B cell (primary cell): ENCODE measurements around the gene ENOPH1. TPM values are rescaled to one million over a fixed set of nuclear protein-coding genes. Genes with fewer than 3 reads are reported as not detected.

Source experiments
- ATAC-seq: fragments of 200-7000 bp; cut with Tn5 transposase; one replicate; pipeline ENCODE4 v1.10.0; 2021; ENCODE audit warnings: low read depth, mild to moderate bottlenecking, moderate number of reproducible peaks, moderate library complexity
- CTCF ChIA-PET: fragments of 350-600 bp; sonication (Branson Sonifier 250); formaldehyde crosslinking; loops from one replicate; lab custom pipeline; 2021; ENCODE audit warnings: antibody characterized with exemption, inconsistent platforms; lab: Charles Lee
- POLR2A ChIA-PET: fragments of 350-600 bp; sonication (Branson Sonifier 250); formaldehyde crosslinking; loops from one replicate; lab custom pipeline; 2021; ENCODE audit warnings: antibody characterized with exemption; lab: Charles Lee
- DNase-seq: peaks from one replicate; pipeline ENCODE4 v3.0.0; 2013
- H2AFZ ChIP-seq: 2 replicates; pipeline ENCODE4 v1.6.1; 2012; ENCODE audit warnings: mild to moderate bottlenecking, low read depth, low read length; ENCODE audit not compliant: insufficient read depth, poor library complexity, severe bottlenecking
- H3K27ac ChIP-seq, 2 donors: 1 replicate in 1 of 2; 2 replicates in 1 of 2; pipeline ENCODE4 v1.5.1; 2012 to 2013; ENCODE audit warnings: low read length in 2 of 2, mild to moderate bottlenecking in 2 of 2, moderate library complexity in 1 of 2
- H3K27me3 ChIP-seq, 4 experiments: fragments of 200-600 bp in 1 of 4; sonication (generic) in 1 of 4; replicated peaks in 1 of 4; 1 replicate in 2 of 4; 2 replicates in 2 of 4; pipeline versions ENCODE4 v1.6.1 to v1.7.0; 2013 to 2016; ENCODE audit warnings: low read length in 3 of 4, mild to moderate bottlenecking in 2 of 4, mixed read lengths in 1 of 4, moderate library complexity in 1 of 4; ENCODE audit not compliant: insufficient read depth in 4 of 4, control insufficient read depth in 3 of 4; ENCODE audit errors: control extremely low read depth in 1 of 4
- H3K36me3 ChIP-seq, 2 experiments: replicated peaks in 1 of 2; 1 replicate in 1 of 2; 2 replicates in 1 of 2; pipeline versions ENCODE4 v1.6.1 to v1.7.1; 2013; ENCODE audit warnings: low read length in 1 of 2; ENCODE audit not compliant: insufficient read depth in 2 of 2, control insufficient read depth in 1 of 2; ENCODE audit errors: control extremely low read depth in 1 of 2, extremely low read depth in 1 of 2
- H3K4me1 ChIP-seq, 2 donors: fragments of 200-600 bp in 1 of 2; sonication (generic) in 1 of 2; 1 replicate in 1 of 2; 2 replicates in 1 of 2; pipeline versions ENCODE4 v1.5.1 to v1.6.1; 2013 to 2017; ENCODE audit warnings: low read length in 2 of 2; ENCODE audit not compliant: control insufficient read depth in 2 of 2, insufficient read depth in 2 of 2
- H3K4me2 ChIP-seq: replicated peaks from 2 replicates; pipeline ENCODE3; 2012; ENCODE audit warnings: mild to moderate bottlenecking, low read depth, low read length; ENCODE audit not compliant: poor library complexity, severe bottlenecking
- H3K4me3 ChIP-seq, 5 experiments: fragments of 200-600 bp in 1 of 5; sonication (generic) in 1 of 5; 1 replicate in 3 of 5; 2 replicates in 2 of 5; pipeline versions ENCODE4 v1.5.1 to v1.7.0; 2011 to 2016; ENCODE audit warnings: low read length in 4 of 5, mild to moderate bottlenecking in 4 of 5, low read depth in 2 of 5, control low read depth in 1 of 5, moderate library complexity in 1 of 5; ENCODE audit not compliant: insufficient read depth in 1 of 5; ENCODE audit errors: control extremely low read depth in 1 of 5, extremely low read depth in 1 of 5
- H3K79me2 ChIP-seq: fragments of 200-600 bp; sonication (generic); one replicate; pipeline ENCODE4 v1.6.0; 2016; ENCODE audit warnings: low read length; ENCODE audit not compliant: control insufficient read depth, insufficient read depth
- H3K9ac ChIP-seq: fragments of 200-600 bp; sonication (generic); 2 replicates; pipeline ENCODE4 v1.6.1; 2017; ENCODE audit warnings: mild to moderate bottlenecking, low read length, moderate library complexity
- H3K9me3 ChIP-seq, 3 donors: one replicate each; pipeline versions ENCODE4 v1.6.1 to v1.7.1; 2013; ENCODE audit warnings: low read length in 2 of 3; ENCODE audit not compliant: control insufficient read depth in 2 of 3, insufficient read depth in 1 of 3; ENCODE audit errors: control extremely low read depth in 1 of 3
- H4K20me1 ChIP-seq: 2 replicates; pipeline ENCODE4 v1.6.0; 2012; ENCODE audit warnings: mild to moderate bottlenecking, low read length; ENCODE audit not compliant: insufficient read depth, control insufficient read depth, poor library complexity, severe bottlenecking
- H3K27ac Mint-ChIP-seq: one replicate; pipeline ENCODE4 v1.8.0; 2021; ENCODE audit warnings: mixed read lengths
- H3K27me3 Mint-ChIP-seq: one replicate; pipeline ENCODE4 v1.8.0; 2021; ENCODE audit warnings: mixed read lengths
- H3K4me1 Mint-ChIP-seq: one replicate; pipeline ENCODE4 v1.8.0; 2021; ENCODE audit warnings: mixed read lengths
- H3K4me3 Mint-ChIP-seq: one replicate; pipeline ENCODE4 v1.8.0; 2021; ENCODE audit warnings: mixed read lengths
- H3K9me3 Mint-ChIP-seq: one replicate; pipeline ENCODE4 v1.8.0; 2022; ENCODE audit warnings: mixed read lengths; ENCODE audit not compliant: insufficient read depth
- EZH2 ChIP-seq: IDR thresholded peaks from 2 replicates; pipeline ENCODE4 v1.6.1; 2012; ENCODE audit warnings: borderline replicate concordance, low read depth, mild to moderate bottlenecking, moderate library complexity, low read length; ENCODE audit not compliant: insufficient read depth, poor library complexity, severe bottlenecking
- WGBS: methylation state at CpG from one replicate; pipeline ENCODE4 v1.1.5; 2013; ENCODE audit warnings: missing lambda C conversion rate; ENCODE audit not compliant: insufficient coverage; 5-methylcytosine and 5-hydroxymethylcytosine counted together
- intact Hi-C: fragments of 100-400 bp; cut with micrococcal nuclease; formaldehyde crosslinking; loops from one replicate; pipeline ENCODE4 v1.10.0; 2022
- polyA plus RNA-seq: library from polyadenylated mRNA; depleted of rRNA; stranded (reverse); fragments of >200 nt; gene quantifications from 2 replicates; pipeline ENCODE4 v1.2.3, GENCODE V29; 2012
- small RNA-seq: library from RNA; depleted of rRNA; stranded (forward); fragments of <200 nt; gene quantifications from one replicate; pipeline ENCODE3, GENCODE V24; 2012; ENCODE audit warnings: low replicate concordance, low read depth; ENCODE audit not compliant: insufficient read length
- total RNA-seq, 2 donors: library from RNA; stranded (reverse); fragments of 120-200 nt in 1 of 2; gene quantifications; 1 replicate in 1 of 2; 2 replicates in 1 of 2; pipeline versions ENCODE4 v1.2.3 to v1.2.4, GENCODE V29; 2013 to 2022
- TF ChIP-seq, protein P1 (sequence below): fragments of 200-600 bp; IDR thresholded peaks from one replicate; pipeline ENCODE4 v1.8.0; 2022; ENCODE audit warnings: antibody characterized with exemption, mild to moderate bottlenecking

The ENOPH1 gene
- total and polyA plus RNA-seq, 2 donors (not counting 1 experiment from before 2014, with no cell fraction given): 10.9 to 20.2 TPM

DNA sequence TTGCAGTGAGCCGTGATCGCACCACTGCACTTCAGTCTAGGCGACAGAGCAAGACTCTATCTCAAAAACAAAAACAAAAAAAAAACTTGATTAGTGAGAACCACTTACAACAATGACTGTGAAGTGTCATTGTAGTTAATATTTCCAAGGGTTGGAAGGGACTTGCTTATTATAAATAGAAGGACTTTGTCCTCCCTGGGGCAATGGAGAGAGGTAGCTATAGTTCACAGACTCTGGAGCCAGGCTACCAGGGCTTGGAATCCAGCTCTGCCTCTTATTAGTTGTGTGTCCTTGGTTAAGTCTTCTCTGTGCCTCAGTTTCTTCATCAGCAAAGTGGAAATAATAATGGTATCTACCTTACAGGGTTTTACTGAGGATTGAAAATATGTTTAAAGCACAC is 79.8 kb downstream of the ENOPH1 start:
- peaks cover 0 to 3% (median 0%) of the 10 kb centered on the region in 4 experiments for H3K27me3 ChIP-seq
- H3K4me1 ChIP-seq: no peaks in the 10 kb centered on the region
- no CpG with 5 or more reads among the region's 3 CpGs for WGBS
- no peak for TF ChIP-seq EZH2
- TF ChIP-seq, protein P1, sequence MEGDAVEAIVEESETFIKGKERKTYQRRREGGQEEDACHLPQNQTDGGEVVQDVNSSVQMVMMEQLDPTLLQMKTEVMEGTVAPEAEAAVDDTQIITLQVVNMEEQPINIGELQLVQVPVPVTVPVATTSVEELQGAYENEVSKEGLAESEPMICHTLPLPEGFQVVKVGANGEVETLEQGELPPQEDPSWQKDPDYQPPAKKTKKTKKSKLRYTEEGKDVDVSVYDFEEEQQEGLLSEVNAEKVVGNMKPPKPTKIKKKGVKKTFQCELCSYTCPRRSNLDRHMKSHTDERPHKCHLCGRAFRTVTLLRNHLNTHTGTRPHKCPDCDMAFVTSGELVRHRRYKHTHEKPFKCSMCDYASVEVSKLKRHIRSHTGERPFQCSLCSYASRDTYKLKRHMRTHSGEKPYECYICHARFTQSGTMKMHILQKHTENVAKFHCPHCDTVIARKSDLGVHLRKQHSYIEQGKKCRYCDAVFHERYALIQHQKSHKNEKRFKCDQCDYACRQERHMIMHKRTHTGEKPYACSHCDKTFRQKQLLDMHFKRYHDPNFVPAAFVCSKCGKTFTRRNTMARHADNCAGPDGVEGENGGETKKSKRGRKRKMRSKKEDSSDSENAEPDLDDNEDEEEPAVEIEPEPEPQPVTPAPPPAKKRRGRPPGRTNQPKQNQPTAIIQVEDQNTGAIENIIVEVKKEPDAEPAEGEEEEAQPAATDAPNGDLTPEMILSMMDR: no peak
- H3K27me3 Mint-ChIP-seq: peaks cover 17% of the 10 kb centered on the region
- H3K9me3 ChIP-seq: no peaks in the 10 kb centered on the region
- no peak overlapping the region for H3K4me3 ChIP-seq
- H3K4me3 Mint-ChIP-seq: no peak overlapping the region
- no peak overlapping the region for H3K9ac ChIP-seq
- DNase-seq: no peak
- CTCF ChIA-PET: no interaction called here
- H4K20me1 ChIP-seq: no peaks in the 10 kb centered on the region
- no peaks in the 10 kb centered on the region for H3K4me1 Mint-ChIP-seq
- no peaks in the 10 kb centered on the region for H3K36me3 ChIP-seq
- intact Hi-C loops: no loop called here
- no peaks in the 10 kb centered on the region for H3K9me3 Mint-ChIP-seq
- H3K27ac Mint-ChIP-seq: no peak overlapping the region
- H3K4me2 ChIP-seq: no peak overlapping the region
- H3K27ac ChIP-seq: no peak overlapping the region
- no peaks in the 10 kb centered on the region for H3K79me2 ChIP-seq
- H2AFZ ChIP-seq: no peak overlapping the region
- POLR2A ChIA-PET: no interaction called here
- ATAC-seq: no peak

Small RNAs within 50 kb of the gene (small RNA-seq; reads per million reads assigned to genes)
- gene RF00150: not detected

Other genes with a start within 250 kb of the ENOPH1 start
- gene HNRNPD, start 56.6 kb upstream of the ENOPH1 start, total RNA-seq: 266 and 280 TPM in 2 replicates
- gene HNRNPD, start 56.6 kb upstream of the ENOPH1 start, polyA plus RNA-seq: 120 and 308 TPM in 2 replicates
- gene HNRNPDL, start 128 bp upstream of the ENOPH1 start, total RNA-seq: 359 and 370 TPM in 2 replicates
- 296 and 674 TPM in 2 replicates for gene HNRNPDL, start 128 bp upstream of the ENOPH1 start, polyA plus RNA-seq
- gene TMEM150C, start 131.4 kb downstream of the ENOPH1 start, total RNA-seq: not detected in 2 replicates
- gene TMEM150C, start 131.4 kb downstream of the ENOPH1 start, polyA plus RNA-seq: 0.04 TPM in 1 of 2 replicates, not detected in the other